ENCODE measurements around the gene JAG1. TPM values are rescaled to one million over a fixed set of nuclear protein-coding genes. Genes with fewer than 3 reads are reported as not detected.

Gene JAG1
- total and polyA plus RNA-seq, 9 of the 15 experiments (the other 6 are each of a cell fraction or from before 2014, with no cell fraction given), result 0.04 to 0.40 (median 0.07) TPM

GRCh38 chr20:10701607-10702006 is 27.8 kb upstream of the JAG1 start:
- DNase-seq (ENCODE audit: extremely low read depth in 1 of 4, low spot score in 3 of 4) (no peak), FAIRE-seq (no peak), ATAC-seq (no peak)
- in situ Hi-C loops (cut with MboI) (no loop called here), intact Hi-C loops (cut with micrococcal nuclease) (no loop called here)
- no peak overlapping the region for H3K4me3 ChIP-seq
- no peaks in the 10 kb centered on the region for H3K9me1 ChIP-seq (ENCODE audit: control insufficient read depth, insufficient read depth, low read length)
- H3K4me1 ChIP-seq (replicated peaks in 1 of 2; ENCODE audit: control insufficient read depth in 2 of 2, insufficient read depth in 2 of 2, low read length in 2 of 2), result no peaks in the 10 kb centered on the region
- no peak overlapping the region for H3K4me2 ChIP-seq (ENCODE audit: insufficient read depth, low read length)
- H3K27ac ChIP-seq (ENCODE audit: extremely low read depth, low read depth, low read length), result no peak overlapping the region
- ChIA-PET POLR2A (no interaction called here), CTCF (ENCODE audit: low intra/inter-chr PET ratio) (no interaction called here)
- H3K79me2 ChIP-seq (ENCODE audit: control insufficient read depth, insufficient read depth, low read length), result no peaks in the 10 kb centered on the region
- H4K20me1 ChIP-seq (replicated peaks; ENCODE audit: control insufficient read depth, insufficient read depth, low read length), result no peaks in the 10 kb centered on the region
- TF ChIP-seq HNRNPK (IDR thresholded peaks at IDR 0.05; ENCODE audit: low read depth, low read length, poor library complexity, severe bottlenecking), result no peak
- TF ChIP-seq BDP1 (IDR thresholded peaks at IDR 0.05; ENCODE audit: insufficient read depth, insufficient read length), result no peak
- TF ChIP-seq RUNX1 (IDR thresholded peaks at IDR 0.05; ENCODE audit: low read depth), result no peak
- TF ChIP-seq, protein P1, sequence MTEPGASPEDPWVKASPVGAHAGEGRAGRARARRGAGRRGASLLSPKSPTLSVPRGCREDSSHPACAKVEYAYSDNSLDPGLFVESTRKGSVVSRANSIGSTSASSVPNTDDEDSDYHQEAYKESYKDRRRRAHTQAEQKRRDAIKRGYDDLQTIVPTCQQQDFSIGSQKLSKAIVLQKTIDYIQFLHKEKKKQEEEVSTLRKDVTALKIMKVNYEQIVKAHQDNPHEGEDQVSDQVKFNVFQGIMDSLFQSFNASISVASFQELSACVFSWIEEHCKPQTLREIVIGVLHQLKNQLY (CRISPR knock-in tag; conservative IDR thresholded peaks at IDR 0.05), result no peak
- no peak for TF ChIP-seq CTBP1 (IDR thresholded peaks at IDR 0.05; ENCODE audit: borderline replicate concordance)
- no peak for TF ChIP-seq DIDO1 (tag; IDR thresholded peaks at IDR 0.05; ENCODE audit: low read depth)
- no peak for TF ChIP-seq ZNF436 (CRISPR knock-in tag; IDR thresholded peaks at IDR 0.05)
- TF ChIP-seq RBM14 (IDR thresholded peaks at IDR 0.05; ENCODE audit: borderline replicate concordance, insufficient read depth, low read depth, low read length), result no peak
- TF ChIP-seq BCLAF1 (IDR thresholded peaks at IDR 0.05; ENCODE audit: borderline replicate concordance in 1 of 2, control insufficient read depth in 1 of 2, low read depth in 2 of 2, low read length in 1 of 2), result no peak
- TF ChIP-seq POLR2B (IDR thresholded peaks at IDR 0.05; ENCODE audit: low read depth, partially characterized antibody), result no peak
- TF ChIP-seq PBX2 (CRISPR knock-in tag; IDR thresholded peaks at IDR 0.05; ENCODE audit: low read depth), result no peak
- no peak for TF ChIP-seq PBX2 (tag; conservative IDR thresholded peaks at IDR 0.05; ENCODE audit: low read depth)
- TF ChIP-seq ZNF140 (CRISPR knock-in tag; IDR thresholded peaks at IDR 0.05), result no peak
- no peak for TF ChIP-seq GABPB1 (CRISPR knock-in tag; IDR thresholded peaks at IDR 0.05)
- TF ChIP-seq HNRNPLL (IDR thresholded peaks at IDR 0.05; ENCODE audit: low read depth, low read length, poor library complexity, severe bottlenecking), result no peak
- TF ChIP-seq CCAR2 (IDR thresholded peaks at IDR 0.05; ENCODE audit: low read depth, low read length), result no peak
- 0% methylated on average over 1 of the region's 1 CpG for WGBS (ENCODE audit: insufficient coverage, low coverage, missing lambda C conversion rate)
- no peak overlapping the region for H2AFZ ChIP-seq (ENCODE audit: low read depth, low read length)
- H3K9ac ChIP-seq (ENCODE audit: insufficient read depth in 1 of 2, low read depth in 2 of 2, low read length in 2 of 2), result no peak overlapping the region
- H3K9me3 ChIP-seq (replicated peaks; ENCODE audit: control insufficient read depth, insufficient read depth, low read depth, low read length), result no peaks in the 10 kb centered on the region
- no peaks in the 10 kb centered on the region for H3K27me3 ChIP-seq (ENCODE audit: control insufficient read depth in 2 of 2, insufficient read depth in 2 of 2, low read length in 2 of 2)
- BruUV-seq (replicated peaks), result no TSS peak
- no peaks in the 10 kb centered on the region for H3K36me3 ChIP-seq (ENCODE audit: control insufficient read depth, insufficient read depth, low read length)

All from K562 (cell line).